RCC 7860 (cell line): ENCODE results near the gene LLGL2.
A peak's percentile ranks its signal among the peaks of the same experiment; 100 is the strongest.

Experiments
- DNase-seq: peaks from one replicate; pipeline ENCODE4 v3.0.0-alpha.2; 2015; ENCODE audit warnings: low spot score
- FAIRE-seq: peaks from 2 replicates; lab custom pipeline; 2012; peaks lifted over from hg19 to GRCh38; lab: Jason Lieb, UNC

Gene LLGL2

GRCh38 chr17:75611851-75612429 lies 86.4 kb downstream of the LLGL2 start:
- FAIRE-seq: no peak
- no peak for DNase-seq

GRCh38 chr17:75612906-75613626 lies 87.6 kb downstream of the LLGL2 start:
- no peak for FAIRE-seq

GRCh38 chr17:75614006-75614405 lies 88.5 kb downstream of the LLGL2 start:
- FAIRE-seq: no peak
- DNase-seq: no peak

More at GRCh38 chr17:75612906-75613626, 87.6 kb downstream of the LLGL2 start:
- DNase-seq: no peak

- DNase-seq (no peak), FAIRE-seq (no peak)
These were observed 89.2 kb downstream of the LLGL2 start for GRCh38 chr17:75614556-75615270.

GRCh38 chr17:75615301-75615700 lies 89.8 kb downstream of the LLGL2 start:
- FAIRE-seq (no peak), DNase-seq (no peak)

GRCh38 chr17:75616521-75617122 lies 91.1 kb downstream of the LLGL2 start:
- no peak for DNase-seq
- FAIRE-seq: no peak

- FAIRE-seq: no peak
- DNase-seq: no peak
These were observed 91.7 kb downstream of the LLGL2 start for GRCh38 chr17:75617218-75617617.

- FAIRE-seq (no peak), DNase-seq (no peak)
These were observed 92.2 kb downstream of the LLGL2 start for GRCh38 chr17:75617675-75618074.

- peak; percentile 5 for DNase-seq
These were observed 94.3 kb downstream of the LLGL2 start for GRCh38 chr17:75619506-75620431.

GRCh38 chr17:75621489-75621888 lies 96.0 kb downstream of the LLGL2 start:
- FAIRE-seq: no peak
- no peak for DNase-seq

More at GRCh38 chr17:75619506-75620431, 94.3 kb downstream of the LLGL2 start:
- FAIRE-seq: no peak

- FAIRE-seq: no peak
- no peak for DNase-seq
These were observed 96.6 kb downstream of the LLGL2 start for GRCh38 chr17:75622076-75622475.

GRCh38 chr17:75622771-75623273 lies 97.3 kb downstream of the LLGL2 start:
- no peak for DNase-seq
- no peak for FAIRE-seq

- FAIRE-seq (no peak), DNase-seq (no peak)
These were observed 97.9 kb downstream of the LLGL2 start for GRCh38 chr17:75623386-75623785.

GRCh38 chr17:75624021-75624420 lies 98.5 kb downstream of the LLGL2 start:
- no peak for DNase-seq
- FAIRE-seq: no peak
